ENCODE measurements around the gene MAST3. TPM values are rescaled to one million over a fixed set of nuclear protein-coding genes. Genes with fewer than 3 reads are reported as not detected.

MAST3 gene
- total and polyA plus RNA-seq, 2 of the 13 experiments (the other 11 are each of a cell fraction or from before 2014, with no cell fraction given): 4.1 to 4.6 TPM

DNA sequence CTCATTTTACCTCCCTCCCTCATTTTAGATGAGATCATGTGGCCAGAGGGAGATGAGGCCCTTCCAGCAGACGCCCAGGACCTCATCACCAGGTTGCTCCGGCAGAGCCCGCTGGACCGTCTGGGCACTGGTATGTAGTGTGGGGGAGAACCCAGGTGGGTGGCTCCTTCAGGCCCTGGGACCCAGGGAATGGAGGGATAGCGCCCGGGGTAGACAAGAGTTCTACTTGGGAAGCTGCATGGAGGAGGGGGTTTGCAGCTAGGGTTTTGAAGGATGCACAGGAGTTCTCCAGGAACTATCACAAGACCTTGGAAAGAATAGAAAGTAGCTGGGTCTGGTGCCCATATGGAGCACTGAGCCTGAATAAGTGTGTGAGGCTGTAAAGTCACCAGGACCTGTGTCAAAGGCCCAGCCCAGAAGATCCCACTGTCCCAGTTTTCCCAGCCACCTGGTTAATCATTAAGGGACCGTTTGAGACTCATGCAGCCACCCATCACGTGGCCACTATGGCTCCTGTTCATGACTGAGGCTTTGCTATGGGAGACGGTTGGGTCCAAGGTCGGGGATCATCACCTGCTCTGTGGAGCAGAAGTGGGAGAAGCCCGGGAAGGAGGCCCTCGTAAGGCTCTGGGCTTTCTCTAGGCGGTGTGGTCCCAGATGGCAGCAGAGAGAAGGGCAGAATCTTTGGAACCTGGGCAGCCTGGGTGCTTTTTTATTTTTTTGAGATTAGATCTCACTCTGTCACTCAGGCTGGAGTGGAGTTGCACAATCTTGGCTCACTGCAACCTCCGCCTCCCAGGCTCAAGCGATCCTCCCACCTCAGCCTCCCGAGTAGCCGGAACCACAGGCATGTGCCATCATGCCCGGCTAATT, 38.4 kb downstream of the MAST3 start (continued):
- TF ChIP-seq ZBTB44 (CRISPR knock-in tag; IDR thresholded peaks at IDR 0.05): no peak
- TF ChIP-seq ZBTB1 (CRISPR knock-in tag; IDR thresholded peaks at IDR 0.05; ENCODE audit: borderline replicate concordance): no peak
- no peak for TF ChIP-seq MBNL3 (CRISPR knock-in tag; conservative IDR thresholded peaks at IDR 0.05)
- no peak for TF ChIP-seq HMGA1 (CRISPR knock-in tag; conservative IDR thresholded peaks at IDR 0.05)
- no peak for TF ChIP-seq ZNF530 (CRISPR knock-in tag; IDR thresholded peaks at IDR 0.05; ENCODE audit: low read depth)
- TF ChIP-seq, protein P1, sequence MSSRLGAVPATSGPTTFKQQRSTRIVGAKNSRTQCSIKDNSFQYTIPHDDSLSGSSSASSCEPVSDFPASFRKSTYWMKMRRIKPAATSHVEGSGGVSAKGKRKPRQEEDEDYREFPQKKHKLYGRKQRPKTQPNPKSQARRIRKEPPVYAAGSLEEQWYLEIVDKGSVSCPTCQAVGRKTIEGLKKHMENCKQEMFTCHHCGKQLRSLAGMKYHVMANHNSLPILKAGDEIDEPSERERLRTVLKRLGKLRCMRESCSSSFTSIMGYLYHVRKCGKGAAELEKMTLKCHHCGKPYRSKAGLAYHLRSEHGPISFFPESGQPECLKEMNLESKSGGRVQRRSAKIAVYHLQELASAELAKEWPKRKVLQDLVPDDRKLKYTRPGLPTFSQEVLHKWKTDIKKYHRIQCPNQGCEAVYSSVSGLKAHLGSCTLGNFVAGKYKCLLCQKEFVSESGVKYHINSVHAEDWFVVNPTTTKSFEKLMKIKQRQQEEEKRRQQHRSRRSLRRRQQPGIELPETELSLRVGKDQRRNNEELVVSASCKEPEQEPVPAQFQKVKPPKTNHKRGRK (CRISPR knock-in tag; IDR thresholded peaks at IDR 0.05): no peak
- no peak for TF ChIP-seq KLF13 (CRISPR knock-in tag; IDR thresholded peaks at IDR 0.05)
- TF ChIP-seq ZNF276 (CRISPR knock-in tag; IDR thresholded peaks at IDR 0.05; ENCODE audit: low read depth): no peak
- no peak; the same call in 1 of the 2 replicates for TF ChIP-seq NRL (CRISPR knock-in tag; IDR thresholded peaks at IDR 0.05; ENCODE audit: borderline replicate concordance)
- 0 out of 2 replicates have a peak, but pooled peaks have one; percentile 19 for TF ChIP-seq MIER2 (CRISPR knock-in tag; IDR thresholded peaks at IDR 0.05)
- no peak for TF ChIP-seq ZNF382 (CRISPR knock-in tag; IDR thresholded peaks at IDR 0.05; ENCODE audit: borderline replicate concordance)
- TF ChIP-seq, protein P2, sequence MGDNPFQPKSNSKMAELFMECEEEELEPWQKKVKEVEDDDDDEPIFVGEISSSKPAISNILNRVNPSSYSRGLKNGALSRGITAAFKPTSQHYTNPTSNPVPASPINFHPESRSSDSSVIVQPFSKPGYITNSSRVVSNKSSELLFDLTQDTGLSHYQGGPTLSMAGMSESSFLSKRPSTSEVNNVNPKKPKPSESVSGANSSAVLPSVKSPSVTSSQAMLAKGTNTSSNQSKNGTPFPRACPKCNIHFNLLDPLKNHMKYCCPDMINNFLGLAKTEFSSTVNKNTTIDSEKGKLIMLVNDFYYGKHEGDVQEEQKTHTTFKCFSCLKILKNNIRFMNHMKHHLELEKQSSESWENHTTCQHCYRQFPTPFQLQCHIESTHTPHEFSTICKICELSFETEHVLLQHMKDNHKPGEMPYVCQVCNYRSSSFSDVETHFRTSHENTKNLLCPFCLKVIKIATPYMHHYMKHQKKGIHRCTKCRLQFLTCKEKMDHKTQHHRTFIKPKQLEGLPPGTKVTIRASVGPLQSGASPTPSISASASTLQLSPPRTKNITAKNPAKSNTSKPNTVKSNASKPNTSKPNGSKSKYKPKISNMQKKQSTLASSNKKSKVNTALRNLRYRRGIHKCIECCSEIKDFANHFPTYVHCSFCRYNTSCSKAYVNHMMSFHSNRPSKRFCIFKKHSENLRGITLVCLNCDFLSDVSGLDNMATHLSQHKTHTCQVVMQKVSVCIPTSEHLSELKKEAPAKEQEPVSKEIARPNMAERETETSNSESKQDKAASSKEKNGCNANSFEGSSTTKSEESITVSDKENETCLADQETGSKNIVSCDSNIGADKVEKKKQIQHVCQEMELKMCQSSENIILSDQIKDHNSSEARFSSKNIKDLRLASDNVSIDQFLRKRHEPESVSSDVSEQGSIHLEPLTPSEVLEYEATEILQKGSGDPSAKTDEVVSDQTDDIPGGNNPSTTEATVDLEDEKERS (CRISPR knock-in tag; IDR thresholded peaks at IDR 0.05): peak; percentile 82
- no peak for TF ChIP-seq NR3C1 (CRISPR knock-in tag; IDR thresholded peaks at IDR 0.05)
- no peak for TF ChIP-seq AGO1 (IDR thresholded peaks at IDR 0.05; ENCODE audit: low read depth, low read length, poor library complexity, severe bottlenecking)
- TF ChIP-seq ZNF720 (CRISPR knock-in tag; IDR thresholded peaks at IDR 0.05): no peak
- TF ChIP-seq ZFYVE20 (CRISPR knock-in tag; IDR thresholded peaks at IDR 0.05; ENCODE audit: borderline replicate concordance, low read depth): no peak
- TF ChIP-seq ZNF670 (CRISPR knock-in tag; IDR thresholded peaks at IDR 0.05; ENCODE audit: borderline replicate concordance): no peak; the same call in 1 of the 2 replicates
- peak; percentile 48; the same call in 1 of the 2 replicates for TF ChIP-seq ZNF703 (CRISPR knock-in tag; IDR thresholded peaks at IDR 0.05; ENCODE audit: borderline replicate concordance)
- TF ChIP-seq ZNF674 (CRISPR knock-in tag; IDR thresholded peaks at IDR 0.05; ENCODE audit: low read depth): no peak
- TF ChIP-seq KDM5B (CRISPR knock-in tag; IDR thresholded peaks at IDR 0.05; ENCODE audit: borderline replicate concordance): no peak
- peak; percentile 68 for TF ChIP-seq FOSL2 (CRISPR knock-in tag; IDR thresholded peaks at IDR 0.05)

Measured in HepG2 (cell line).